NCI-H128 (cell line): ENCODE measurements around the gene GLP1R.

Source experiments
- DNase-seq: peaks from one replicate; lab custom pipeline; 2025; ENCODE audit not compliant: unreplicated experiment; lab: John Stamatoyannopoulos, UW

Gene GLP1R

DNA sequence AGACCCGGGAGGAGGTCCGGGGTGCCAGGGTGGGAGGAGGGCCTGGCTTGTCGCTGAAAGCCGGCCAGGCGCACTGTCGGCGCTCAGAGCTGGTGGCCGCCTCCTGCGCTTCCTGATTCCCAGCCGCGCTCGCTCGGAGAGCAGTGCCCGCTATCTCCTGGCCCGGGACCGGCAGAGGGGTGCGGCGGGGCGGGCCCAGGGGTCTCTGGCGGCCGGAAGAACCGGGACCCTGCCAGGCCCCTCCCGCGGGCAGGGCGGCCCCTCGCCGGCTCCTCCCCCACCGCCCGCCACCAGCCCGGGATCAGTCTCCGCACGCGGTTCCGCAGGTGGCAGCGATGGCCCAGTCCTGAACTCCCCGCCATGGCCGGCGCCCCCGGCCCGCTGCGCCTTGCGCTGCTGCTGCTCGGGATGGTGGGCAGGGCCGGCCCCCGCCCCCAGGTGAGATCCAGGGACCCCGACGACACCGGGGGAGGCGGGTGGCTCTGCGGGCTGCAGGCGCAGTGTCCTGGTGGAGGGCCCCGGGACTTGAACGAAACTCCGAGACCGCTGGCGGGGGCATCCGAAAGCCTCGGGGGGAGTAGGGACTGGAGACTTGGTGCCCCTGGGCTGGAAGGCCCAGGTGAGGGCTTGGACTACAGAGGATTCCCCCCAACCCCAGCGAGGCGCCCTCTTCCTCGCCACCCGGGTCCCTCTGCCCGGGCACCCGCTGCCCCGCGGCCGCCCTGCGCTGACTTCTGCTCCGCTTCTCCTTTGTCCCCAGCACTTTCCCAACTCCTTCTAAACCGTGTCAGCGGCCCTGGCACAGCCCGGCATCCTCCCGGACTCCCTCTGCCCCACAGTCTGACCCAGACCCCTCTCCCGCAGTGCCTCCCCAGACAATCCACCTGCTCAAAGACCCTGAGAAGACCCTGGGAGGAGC, at the start of gene GLP1R:
Gene GLP1R, plus strand, starts transcription at position 301 of the 919 bp plus-strand sequence. Its CDS starts 60 bp downstream, at position 361.
- DNase-seq: no peak

DNA sequence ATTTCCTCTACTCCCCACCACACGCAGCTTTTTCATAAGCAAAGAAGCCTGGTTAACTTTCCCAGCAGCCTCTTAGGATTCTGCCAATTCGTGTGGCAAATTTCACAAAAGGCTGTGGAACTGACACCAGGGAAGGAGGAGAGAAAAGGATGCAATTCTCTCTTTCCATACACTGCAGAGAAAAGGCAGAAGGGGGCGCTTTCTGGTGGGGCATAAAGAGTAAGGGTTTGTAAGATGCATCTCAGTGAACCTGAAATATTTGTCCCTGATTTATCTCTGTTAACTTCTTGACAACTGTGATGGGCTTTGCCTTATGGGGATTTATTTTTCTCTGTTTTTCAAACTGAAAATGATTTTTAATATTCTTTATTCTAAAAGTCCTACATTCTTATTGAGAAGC, 45.5 kb upstream of the GLP1R start:
- DNase-seq: no peak

DNA sequence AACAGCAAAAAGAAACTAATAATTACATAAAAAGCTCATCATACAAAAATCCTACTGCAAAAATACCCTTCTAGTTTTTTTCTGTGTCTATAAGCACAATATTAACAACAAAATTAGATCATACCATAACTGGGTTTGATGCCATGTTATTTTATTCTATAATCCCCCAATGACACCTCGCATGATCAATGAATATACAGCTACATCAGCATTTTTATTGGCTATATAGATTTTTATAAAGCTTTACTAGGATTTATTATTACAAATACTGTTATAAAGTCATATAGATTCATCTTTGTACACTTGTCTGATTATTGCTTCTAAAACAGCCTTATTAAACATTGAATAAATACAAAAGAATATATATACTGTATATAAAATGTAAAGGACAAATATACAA, 45.1 kb upstream of the GLP1R start:
- no peak for DNase-seq

DNA sequence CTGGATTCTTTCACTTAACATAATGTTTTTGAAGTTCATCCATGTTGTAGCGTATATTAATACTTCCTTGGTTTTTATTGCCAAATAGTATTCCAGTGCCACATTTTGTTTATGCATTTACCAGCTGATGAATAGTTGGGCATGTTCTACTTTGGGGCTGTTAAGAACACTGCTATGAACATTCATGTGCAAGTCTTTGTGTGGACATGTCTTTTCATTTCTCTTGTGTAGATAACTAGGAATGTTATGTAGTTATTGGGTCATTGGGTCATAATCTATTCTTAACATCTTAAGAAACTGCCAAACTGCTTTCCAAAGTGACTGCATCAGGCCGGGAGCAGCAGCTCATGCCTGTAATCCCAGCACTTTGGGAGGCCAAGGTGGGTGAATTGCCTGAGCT, 43.8 kb upstream of the GLP1R start:
- no peak for DNase-seq

DNA sequence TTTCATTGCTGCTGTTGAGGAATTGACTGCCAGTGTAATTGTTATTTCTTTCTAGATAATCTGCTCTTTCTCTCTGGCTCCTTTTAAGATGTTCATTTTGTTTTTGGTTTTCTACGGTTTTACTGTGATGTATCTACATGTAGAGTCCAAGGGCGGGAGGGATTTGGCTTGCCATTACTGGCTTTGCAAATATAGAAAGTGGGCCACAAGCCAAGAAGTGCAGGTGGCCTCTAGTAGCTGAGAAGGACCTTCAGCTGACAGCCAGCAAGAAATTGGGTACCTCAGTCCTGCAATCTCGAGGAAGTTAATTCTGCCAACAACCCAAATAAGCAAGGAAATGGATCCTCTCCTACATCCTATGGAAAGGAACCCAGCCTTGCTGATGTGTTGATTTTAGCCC, 42.8 kb upstream of the GLP1R start:
- DNase-seq: no peak

DNA sequence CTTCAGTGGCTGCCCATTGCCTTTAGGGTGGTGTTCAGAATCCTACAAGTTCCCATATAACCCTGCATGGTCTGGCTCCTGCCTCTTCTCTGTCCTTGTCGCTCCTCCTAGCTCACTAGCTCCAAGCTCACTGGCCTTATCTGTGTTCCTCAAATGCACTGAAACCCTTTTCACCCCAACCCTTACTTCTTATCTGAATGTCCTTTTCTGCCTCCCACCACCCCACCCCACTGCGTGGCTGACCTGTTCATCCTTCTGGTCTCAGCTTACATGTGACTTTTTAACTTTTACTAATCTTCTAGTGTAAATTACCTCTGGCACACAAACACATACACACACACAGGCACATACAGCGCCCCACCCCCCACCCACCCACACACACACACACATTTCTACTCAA, 41.0 kb upstream of the GLP1R start:
- DNase-seq: no peak

DNA sequence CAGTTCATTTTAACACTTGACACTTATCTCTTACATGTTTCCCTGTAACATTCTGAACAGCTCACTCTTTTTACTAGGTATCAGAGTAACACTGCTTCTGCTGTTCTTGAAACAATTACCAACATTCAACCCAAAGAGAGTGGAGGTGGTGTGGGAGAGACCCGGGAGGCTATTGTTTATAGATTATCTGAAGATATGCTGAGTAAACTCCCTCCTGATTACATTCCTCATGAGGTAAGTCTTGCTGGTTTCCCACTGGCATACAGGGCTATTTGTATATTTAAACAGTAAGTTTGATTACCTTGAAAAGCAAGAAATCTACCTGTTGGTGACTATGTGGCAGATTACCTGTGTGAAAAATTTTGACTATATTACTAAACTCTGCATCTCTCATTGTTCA, 39.8 kb upstream of the GLP1R start:
- no peak for DNase-seq

DNA sequence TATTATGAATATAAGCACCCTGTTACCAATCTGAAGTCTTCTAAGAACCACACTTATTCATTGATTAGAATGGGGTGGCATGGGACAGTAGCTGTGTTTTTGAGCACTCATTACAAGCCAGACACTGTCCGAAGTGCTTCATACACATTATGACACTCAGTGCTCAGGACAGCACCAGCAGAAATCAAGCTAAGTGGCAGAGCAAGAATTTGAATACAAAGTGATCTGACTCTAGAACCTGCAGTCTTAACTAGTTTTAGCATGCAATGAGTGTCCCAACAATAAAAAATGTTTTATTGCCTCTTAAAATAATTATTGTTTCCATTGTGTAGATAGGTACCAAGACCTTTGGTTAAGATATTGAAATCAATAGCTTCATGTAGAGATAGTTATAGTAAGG, 39.1 kb upstream of the GLP1R start:
- no peak for DNase-seq

DNA sequence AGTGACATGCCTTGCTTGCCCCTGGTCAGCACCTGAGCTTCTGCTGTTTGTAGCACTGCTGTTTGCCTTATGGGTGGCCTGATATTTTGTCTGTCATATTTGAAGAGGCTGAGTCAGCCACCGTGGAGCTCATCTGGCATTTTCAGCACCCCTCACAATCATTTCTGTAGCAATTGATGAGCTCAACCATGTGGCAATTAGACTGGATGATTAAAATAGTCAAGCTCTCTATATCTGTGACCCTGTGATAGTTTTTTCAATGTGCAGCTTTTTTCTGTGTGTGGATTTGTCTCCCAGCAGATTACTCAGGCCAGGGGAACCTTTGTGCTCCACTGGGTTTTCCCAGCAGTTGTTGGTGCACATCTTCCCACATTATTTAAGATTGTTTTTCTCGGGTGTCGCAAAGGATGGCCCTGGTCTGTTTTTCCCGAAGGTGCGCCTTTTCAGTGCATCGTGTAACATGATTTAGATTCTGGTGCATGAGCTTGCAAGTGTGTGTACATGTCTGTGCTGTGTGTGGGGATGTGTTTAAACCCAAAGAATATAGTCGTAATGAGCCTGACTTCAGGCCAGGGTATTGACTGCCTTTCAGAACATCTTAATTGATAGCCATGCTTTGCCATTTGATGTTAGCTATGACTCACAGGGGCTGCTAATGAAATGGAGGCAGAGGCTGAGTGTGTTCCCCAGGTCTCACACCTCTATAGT, 31.6 kb upstream of the GLP1R start:
- no peak for DNase-seq

DNA sequence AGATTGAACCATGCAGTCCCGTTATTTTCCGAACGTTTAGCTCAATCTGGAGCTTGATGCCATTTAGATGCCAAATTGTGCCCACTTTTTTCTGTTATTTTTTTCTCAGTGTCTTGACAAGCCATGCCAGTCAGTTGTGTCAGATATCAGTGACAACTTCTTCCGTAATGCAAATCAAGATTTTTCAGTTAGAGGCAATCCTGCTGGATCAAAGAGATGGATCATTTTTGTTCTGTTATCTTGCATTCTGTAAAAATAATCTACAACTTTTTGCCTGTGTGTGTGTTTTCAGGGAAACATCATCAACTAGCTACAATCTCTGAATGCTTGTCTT, 31.1 kb upstream of the GLP1R start:
- DNase-seq: no peak

DNA sequence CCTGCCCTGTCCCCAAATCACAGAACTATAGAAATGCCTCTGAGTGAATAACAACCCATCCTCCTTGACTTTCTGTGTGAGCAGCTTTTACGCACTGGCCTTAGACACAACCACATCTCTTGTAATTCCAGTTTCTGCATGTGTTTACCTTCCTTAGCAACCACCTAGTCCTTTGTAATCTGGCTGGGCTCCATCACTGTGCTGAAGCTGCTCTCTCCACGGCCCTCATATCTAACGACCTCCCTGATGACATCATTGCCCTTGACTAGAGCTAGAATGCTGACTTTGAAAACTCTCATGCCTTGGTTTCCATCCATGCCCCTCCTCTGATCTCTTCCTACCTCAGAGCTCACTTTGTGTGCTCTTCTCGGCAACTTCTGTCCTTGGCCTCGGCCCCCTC, 30.5 kb upstream of the GLP1R start:
- no peak for DNase-seq

DNA sequence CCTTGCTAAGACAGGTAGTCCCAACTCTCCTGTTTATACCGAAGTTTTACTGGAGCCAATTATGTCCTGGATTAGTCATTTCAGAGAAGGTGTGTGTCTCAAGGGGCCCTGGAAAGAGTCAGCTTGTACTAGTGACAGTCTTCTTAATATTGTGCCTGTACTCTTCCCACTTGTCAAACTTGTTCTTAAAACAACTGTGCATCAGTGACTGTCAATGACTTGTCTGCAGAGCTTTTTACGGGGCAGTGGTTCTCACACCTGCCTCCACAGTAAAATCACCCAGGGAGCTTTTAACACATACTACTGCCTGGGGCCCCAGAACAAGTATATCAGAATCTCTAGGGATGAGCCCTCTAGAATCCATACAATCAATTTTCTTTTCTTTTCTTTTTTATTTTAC, 28.4 kb upstream of the GLP1R start:
- DNase-seq: no peak

DNA sequence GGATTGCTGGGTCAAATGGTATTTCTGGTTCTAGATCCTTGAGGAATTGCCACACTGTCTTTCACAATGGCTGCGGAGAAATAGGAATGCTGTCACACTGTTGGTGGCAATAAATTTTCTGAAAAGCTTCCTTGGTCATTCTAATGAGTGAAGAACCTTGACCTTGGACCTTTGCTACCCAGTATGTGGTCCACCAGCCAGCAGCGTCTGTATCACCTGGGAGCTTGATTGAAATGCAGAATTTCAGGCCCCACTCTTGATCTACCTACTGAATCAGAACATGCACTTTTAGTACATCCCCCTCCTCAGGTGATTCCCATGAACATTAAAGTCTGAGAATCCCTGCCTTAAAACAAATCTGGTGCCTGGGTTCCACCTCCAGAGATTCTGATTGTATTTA, 27.5 kb upstream of the GLP1R start:
- DNase-seq: no peak

DNA sequence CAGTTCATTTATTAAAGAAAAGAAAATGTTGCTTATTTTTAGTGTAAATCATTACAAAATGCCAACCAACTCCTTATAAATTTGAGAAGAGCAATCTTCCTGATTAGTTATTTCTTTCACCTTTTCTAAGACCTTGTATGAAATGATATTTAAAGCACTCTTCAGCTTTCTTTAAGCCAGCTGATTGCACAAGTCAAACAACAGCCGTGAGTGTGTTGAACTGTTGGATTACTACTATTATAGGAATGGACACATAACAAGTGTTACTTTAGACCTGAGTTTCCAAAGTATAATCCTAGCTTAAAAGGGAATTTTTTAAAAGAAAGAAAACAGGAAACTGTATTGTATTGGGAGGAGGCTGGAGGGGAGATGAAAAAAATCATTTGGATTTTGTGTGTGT, 26.8 kb upstream of the GLP1R start:
- DNase-seq: no peak

DNA sequence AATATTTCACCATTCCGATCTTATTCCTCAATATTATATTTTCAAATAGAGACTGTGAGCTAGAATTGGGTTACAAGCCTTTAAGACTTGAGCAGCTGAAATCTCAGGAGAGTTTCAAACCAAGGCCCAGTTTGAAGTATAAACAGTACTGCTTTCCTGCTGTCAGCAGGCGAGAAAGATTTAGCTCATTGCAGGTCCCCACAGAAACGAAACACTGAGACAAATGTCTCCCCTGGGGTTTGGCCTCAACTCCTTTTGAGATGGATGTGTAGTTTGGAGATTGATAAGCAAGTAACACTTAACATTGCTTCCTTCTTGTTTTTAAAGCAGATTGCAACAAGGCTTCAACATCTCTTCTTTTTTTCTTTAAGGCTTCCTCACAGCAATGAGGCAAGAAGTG, 22.4 kb upstream of the GLP1R start:
- no peak for DNase-seq

DNA sequence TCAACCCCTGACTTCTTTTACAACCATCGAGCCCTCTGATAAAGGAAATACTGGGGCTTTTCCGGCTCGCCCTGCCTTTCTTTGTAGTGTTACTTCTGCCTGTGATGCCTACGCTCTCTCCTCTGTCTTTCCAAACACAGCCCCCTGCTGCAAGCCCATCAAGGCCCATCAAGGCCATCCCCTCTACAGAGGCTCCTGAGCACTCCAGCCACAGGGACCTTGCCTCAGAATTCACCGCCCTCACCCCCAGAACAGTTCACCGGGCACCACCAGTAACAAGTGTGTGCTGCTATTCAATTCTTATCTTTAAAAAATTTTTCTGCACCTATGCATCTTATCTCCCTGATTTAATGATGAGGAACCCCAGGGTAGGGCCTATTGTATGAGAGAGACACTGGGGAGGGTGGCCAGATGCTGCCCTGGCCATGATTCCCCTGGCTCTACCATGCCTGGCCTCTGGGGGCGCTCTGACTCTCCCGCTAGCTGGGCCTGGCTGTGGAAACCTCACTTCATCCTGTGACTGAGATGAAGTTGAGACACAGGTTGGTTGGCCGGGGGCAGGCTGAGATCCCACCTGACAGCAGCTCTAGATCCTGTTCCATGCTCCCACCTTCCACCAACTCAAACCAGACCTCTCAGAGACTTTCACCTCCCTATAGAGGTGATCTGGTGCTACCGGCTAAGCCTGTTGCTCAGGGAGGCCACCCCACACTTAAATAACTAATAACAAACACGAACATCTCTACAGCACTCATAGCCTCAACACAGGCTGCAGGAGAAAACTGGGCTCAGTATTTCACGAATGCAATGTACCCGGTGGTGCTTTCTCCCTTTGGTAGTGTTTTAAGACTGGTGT, 19.2 kb upstream of the GLP1R start:
- no peak for DNase-seq

DNA sequence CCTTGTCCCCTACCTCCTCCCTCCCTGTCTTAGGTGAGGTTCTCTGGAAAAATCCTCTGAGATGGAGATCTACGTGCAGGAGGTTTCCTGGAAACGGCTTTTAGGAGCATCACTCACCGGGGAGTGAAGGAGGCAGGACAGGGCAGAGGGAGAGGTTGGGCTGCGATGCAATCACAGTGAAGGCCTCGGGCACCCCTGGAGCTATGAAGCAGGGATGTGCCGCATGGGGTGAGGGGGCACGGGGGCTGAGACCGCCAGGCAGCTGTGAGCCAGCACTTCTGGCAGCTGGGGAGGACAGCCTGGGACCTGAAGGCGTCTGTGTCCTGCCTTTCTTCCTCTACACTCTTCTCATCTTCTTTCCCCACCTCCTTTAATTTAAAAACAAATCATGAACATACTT, 12.9 kb upstream of the GLP1R start:
- no peak for DNase-seq

DNA sequence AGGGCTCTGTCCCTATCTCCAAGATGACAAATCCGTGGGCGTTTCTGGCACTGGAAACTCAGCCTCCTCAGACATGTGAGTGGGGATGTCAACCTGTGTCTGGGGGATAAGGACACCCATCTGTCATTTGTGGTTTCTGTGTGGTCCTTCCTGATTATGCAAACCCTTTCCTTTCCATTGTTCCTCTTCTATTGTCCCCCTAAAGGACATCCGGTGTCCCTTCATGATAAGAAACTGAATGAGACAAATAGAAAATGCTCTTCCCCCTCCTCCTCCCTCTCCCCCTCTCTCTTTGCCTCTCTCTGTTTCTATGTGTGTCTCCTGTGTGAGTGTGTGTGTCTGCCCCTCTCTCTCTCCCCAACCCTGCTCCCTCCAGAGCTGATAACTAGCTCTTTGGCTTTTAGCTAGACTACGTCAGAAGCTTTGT, 11.5 kb upstream of the GLP1R start:
- no peak for DNase-seq

DNA sequence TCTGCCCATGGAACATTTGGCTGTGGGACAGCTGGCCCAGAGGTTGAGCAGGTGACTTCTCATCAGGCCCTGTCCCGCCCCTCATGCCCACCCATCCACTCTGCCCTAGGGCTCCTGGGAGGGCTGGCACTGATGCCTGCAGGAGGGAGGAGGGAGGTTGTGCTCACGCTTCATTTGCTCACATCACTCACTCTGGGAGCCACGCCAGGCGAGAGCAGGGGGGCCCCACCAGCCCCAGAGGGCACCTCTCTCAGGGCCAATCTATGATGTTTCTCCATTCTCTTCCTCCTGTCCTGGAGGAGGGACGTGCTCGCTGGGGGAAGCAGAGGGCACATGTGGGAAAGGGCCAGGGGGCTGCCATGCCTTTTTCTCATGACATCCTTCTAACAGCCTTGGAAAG, 10.9 kb upstream of the GLP1R start:
- DNase-seq: no peak

DNA sequence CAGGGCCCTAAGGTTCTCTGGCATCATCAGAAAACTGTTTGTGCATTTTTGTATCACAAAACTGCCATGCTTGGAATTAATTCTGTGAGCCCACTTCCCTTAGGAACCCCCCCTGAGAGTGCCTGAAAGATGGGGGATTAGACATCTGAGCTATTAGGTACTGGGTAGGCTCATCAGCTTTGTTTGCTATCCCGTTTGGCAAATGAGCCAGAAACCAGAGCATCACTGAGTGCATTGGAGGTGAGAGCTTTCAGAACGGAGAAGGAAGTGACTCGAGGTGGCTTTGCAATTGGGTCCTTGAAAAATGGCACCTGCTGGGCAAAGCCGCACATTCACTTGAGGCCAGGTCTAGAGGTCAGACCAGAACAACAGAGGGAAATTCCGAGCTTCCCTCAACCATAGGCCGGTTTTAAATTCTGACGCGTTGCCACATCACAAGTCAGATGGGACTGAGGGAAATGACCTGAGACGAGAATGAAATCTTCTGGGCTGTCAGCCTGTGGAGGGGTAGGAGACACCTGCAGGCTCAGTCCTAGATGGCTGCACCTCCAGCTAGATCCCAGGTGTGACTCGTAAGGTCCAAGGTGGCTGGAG, 8.4 kb upstream of the GLP1R start:
- DNase-seq: no peak

DNA sequence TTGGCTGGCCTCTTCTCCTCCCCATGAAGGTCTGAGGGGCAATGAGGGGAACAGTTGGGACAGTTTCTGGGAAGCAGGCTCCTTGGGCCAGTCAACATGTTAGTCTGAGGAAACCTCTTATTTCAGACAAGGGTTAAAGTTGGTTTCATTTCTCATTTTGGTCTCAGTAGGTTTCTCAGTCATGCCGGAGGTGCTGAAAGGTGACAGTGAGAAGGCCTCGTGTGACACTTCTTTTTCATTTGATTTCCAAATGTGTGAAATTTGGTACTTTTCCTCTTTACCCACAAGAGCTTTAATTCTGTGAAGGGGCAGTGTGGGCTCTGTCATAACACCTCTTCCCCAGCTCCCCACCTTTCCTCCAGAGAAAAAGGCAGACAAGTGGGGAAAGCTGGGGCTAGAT, 7.5 kb upstream of the GLP1R start:
- DNase-seq: no peak
